Vagina (tissue), 2 donors: ENCODE results near the gene MMP23B.

Experiments
- POLR2A ChIP-seq, 2 donors: fragments of 450-650 bp; IDR thresholded peaks; one replicate each; pipeline ENCODE4 v1.6.1; 2017; ENCODE audit warnings: antibody characterized with exemption in 2 of 2, mild to moderate bottlenecking in 2 of 2, moderate library complexity in 2 of 2
- POLR2AphosphoS5 ChIP-seq, 2 donors: sonication (generic); formaldehyde crosslinking; IDR thresholded peaks; one replicate each; pipeline ENCODE4 v1.9.0; 2017; ENCODE audit warnings: antibody characterized with exemption in 2 of 2, mild to moderate bottlenecking in 2 of 2, low read depth in 1 of 2; ENCODE audit not compliant: insufficient read depth in 1 of 2
- TF ChIP-seq, protein P1 (sequence below), 3 experiments: fragments of 450-650 bp in 2 of 3; fragments of 200-600 bp in 1 of 3; sonication (generic) in 1 of 3; IDR thresholded peaks; one replicate each; pipeline ENCODE4 v1.5.1; 2017 to 2019; ENCODE audit warnings: antibody characterized with exemption in 3 of 3, mild to moderate bottlenecking in 2 of 3, moderate library complexity in 2 of 3

GRCh38 chr1:1623631-1624442 is 8.1 kb upstream of the MMP23B start:
- TF ChIP-seq POLR2A (IDR thresholded peaks at IDR 0.05), result no peak
- TF ChIP-seq POLR2AphosphoS5 (IDR thresholded peaks at IDR 0.05; ENCODE audit: insufficient read depth in 1 of 2, low read depth in 1 of 2), result no peak
- TF ChIP-seq, protein P1, sequence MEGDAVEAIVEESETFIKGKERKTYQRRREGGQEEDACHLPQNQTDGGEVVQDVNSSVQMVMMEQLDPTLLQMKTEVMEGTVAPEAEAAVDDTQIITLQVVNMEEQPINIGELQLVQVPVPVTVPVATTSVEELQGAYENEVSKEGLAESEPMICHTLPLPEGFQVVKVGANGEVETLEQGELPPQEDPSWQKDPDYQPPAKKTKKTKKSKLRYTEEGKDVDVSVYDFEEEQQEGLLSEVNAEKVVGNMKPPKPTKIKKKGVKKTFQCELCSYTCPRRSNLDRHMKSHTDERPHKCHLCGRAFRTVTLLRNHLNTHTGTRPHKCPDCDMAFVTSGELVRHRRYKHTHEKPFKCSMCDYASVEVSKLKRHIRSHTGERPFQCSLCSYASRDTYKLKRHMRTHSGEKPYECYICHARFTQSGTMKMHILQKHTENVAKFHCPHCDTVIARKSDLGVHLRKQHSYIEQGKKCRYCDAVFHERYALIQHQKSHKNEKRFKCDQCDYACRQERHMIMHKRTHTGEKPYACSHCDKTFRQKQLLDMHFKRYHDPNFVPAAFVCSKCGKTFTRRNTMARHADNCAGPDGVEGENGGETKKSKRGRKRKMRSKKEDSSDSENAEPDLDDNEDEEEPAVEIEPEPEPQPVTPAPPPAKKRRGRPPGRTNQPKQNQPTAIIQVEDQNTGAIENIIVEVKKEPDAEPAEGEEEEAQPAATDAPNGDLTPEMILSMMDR (IDR thresholded peaks at IDR 0.05), result no peak
